ENCODE measurements around the gene CREG2. TPM values are rescaled to one million over a fixed set of nuclear protein-coding genes. Genes with fewer than 3 reads are reported as not detected.

Gene CREG2
- total RNA-seq, 1 donor from 2014 or later: 23.6 TPM

DNA sequence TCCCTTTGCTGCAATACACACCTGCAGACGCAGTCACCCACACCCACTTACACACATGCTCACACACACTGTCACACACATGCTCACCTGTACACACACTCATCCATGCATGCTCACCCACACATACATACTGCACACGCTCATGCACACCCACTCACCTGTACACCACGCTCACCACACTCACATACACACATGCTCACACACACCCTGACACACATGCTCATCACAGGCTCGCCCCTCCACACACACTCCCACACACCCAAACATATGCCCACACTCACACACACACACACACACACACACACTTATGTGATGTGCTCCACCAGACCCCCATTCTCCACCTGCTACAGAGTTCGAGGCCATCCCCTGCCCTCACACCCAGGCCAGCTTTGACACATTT is 22.8 kb upstream of the CREG2 start:
- Mint-ChIP-seq H3K36me3 (ENCODE audit: low read depth, unreplicated experiment) (peaks cover 4% of the 10 kb centered on the region), H3K4me1 (ENCODE audit: unreplicated experiment) (peaks cover 26% of the 10 kb centered on the region), H3K27me3 (ENCODE audit: unreplicated experiment) (peaks cover 12% of the 10 kb centered on the region), H3K9me3 (ENCODE audit: unreplicated experiment) (no peaks in the 10 kb centered on the region), H3K27ac (ENCODE audit: unreplicated experiment) (peak overlapping the region; percentile 95), H3K4me3 (ENCODE audit: unreplicated experiment) (no peak overlapping the region)
- TF ChIP-seq, protein P1, sequence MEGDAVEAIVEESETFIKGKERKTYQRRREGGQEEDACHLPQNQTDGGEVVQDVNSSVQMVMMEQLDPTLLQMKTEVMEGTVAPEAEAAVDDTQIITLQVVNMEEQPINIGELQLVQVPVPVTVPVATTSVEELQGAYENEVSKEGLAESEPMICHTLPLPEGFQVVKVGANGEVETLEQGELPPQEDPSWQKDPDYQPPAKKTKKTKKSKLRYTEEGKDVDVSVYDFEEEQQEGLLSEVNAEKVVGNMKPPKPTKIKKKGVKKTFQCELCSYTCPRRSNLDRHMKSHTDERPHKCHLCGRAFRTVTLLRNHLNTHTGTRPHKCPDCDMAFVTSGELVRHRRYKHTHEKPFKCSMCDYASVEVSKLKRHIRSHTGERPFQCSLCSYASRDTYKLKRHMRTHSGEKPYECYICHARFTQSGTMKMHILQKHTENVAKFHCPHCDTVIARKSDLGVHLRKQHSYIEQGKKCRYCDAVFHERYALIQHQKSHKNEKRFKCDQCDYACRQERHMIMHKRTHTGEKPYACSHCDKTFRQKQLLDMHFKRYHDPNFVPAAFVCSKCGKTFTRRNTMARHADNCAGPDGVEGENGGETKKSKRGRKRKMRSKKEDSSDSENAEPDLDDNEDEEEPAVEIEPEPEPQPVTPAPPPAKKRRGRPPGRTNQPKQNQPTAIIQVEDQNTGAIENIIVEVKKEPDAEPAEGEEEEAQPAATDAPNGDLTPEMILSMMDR (IDR thresholded peaks at IDR 0.05; ENCODE audit: unreplicated experiment): no peak
- DNase-seq (ENCODE audit: low spot score): no peak

DNA sequence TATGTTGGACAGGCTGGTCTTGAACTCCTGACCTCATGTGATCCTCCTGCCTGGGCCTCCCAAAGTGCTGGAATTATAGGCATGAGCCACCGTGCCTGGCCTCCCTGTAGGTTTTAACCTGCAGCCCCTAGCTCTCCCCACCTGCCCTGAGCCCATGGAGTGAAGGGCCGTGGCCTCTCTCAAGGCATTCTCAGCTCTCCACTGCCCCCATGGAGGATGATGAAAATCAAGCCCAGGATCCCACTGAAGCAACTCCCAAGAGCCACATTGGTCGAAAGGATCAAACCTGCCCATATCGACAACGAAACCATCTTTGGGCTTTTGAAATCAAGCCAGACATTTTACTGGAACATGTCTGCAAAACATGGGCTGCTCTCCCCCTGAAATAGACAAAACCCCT is 22.4 kb upstream of the CREG2 start:
- peaks cover 12% of the 10 kb centered on the region for H3K27me3 Mint-ChIP-seq (ENCODE audit: unreplicated experiment)
- H3K9me3 Mint-ChIP-seq (ENCODE audit: unreplicated experiment): no peaks in the 10 kb centered on the region
- H3K4me1 Mint-ChIP-seq (ENCODE audit: unreplicated experiment): peaks cover 26% of the 10 kb centered on the region
- TF ChIP-seq, protein P1 (IDR thresholded peaks at IDR 0.05; ENCODE audit: unreplicated experiment): no peak
- H3K4me3 Mint-ChIP-seq (ENCODE audit: unreplicated experiment): no peak overlapping the region
- DNase-seq (ENCODE audit: low spot score): no peak
- H3K36me3 Mint-ChIP-seq (ENCODE audit: low read depth, unreplicated experiment): peaks cover 4% of the 10 kb centered on the region
- H3K27ac Mint-ChIP-seq (ENCODE audit: unreplicated experiment): peak overlapping the region; percentile 95

DNA sequence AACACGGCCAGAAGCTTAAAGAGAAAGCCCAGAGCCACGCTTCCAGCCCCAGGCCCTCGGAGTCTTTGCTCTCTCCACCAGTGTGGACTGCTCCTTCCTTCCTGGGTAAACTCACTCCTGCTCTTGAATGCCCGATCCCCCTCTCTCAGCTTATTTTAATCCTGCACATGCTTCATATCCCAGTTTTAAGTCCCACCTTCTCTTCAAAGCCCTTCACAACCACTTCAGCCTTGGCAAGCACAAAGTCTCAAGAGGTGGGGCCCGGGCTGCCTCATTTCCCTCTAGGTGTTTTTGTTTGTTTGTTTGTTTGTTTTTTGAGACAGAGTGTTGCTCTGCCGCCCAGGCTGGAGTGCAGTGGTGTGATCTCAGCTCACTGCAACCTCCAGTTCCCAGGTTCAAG is 21.6 kb upstream of the CREG2 start:
- Mint-ChIP-seq H3K4me1 (ENCODE audit: unreplicated experiment) (peaks cover 28% of the 10 kb centered on the region), H3K4me3 (ENCODE audit: unreplicated experiment) (no peak overlapping the region), H3K36me3 (ENCODE audit: low read depth, unreplicated experiment) (peaks cover 4% of the 10 kb centered on the region), H3K9me3 (ENCODE audit: unreplicated experiment) (no peaks in the 10 kb centered on the region), H3K27ac (ENCODE audit: unreplicated experiment) (no peak overlapping the region), H3K27me3 (ENCODE audit: unreplicated experiment) (peaks cover 12% of the 10 kb centered on the region)
- no peak for DNase-seq (ENCODE audit: low spot score)
- TF ChIP-seq, protein P1 (IDR thresholded peaks at IDR 0.05; ENCODE audit: unreplicated experiment): no peak

DNA sequence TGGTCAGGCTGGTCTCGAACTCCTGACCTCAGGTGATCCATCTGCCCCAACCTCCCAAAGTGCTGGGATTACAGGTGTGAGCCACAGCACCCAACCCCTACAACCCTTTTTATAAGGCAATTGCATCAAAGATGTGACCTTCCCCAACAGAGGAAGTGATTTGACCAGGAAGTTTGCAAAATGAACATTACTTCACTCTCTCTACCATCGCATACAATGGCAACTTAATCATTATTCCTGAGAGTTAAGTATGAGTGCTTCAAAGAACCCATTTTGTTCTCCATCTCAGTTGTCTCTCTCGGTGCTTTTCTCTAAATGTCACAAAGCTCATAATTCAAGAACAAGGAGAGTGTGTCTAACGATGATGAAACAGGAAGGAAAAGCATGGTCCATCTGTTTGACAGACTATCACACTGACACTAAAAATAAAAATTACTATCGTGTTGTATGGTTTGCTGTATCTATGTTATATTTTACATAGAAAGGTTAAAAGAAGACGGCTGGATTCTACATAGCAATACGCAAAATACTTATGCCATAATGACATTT is 18.1 kb upstream of the CREG2 start:
- H3K4me3 Mint-ChIP-seq (ENCODE audit: unreplicated experiment): no peak overlapping the region
- peaks cover 7% of the 10 kb centered on the region for H3K27me3 Mint-ChIP-seq (ENCODE audit: unreplicated experiment)
- TF ChIP-seq, protein P1 (IDR thresholded peaks at IDR 0.05; ENCODE audit: unreplicated experiment): no peak
- H3K27ac Mint-ChIP-seq (ENCODE audit: unreplicated experiment): no peak overlapping the region
- H3K9me3 Mint-ChIP-seq (ENCODE audit: unreplicated experiment): no peaks in the 10 kb centered on the region
- no peak for DNase-seq (ENCODE audit: low spot score)
- H3K36me3 Mint-ChIP-seq (ENCODE audit: low read depth, unreplicated experiment): no peaks in the 10 kb centered on the region
- peaks cover 21% of the 10 kb centered on the region for H3K4me1 Mint-ChIP-seq (ENCODE audit: unreplicated experiment)

DNA sequence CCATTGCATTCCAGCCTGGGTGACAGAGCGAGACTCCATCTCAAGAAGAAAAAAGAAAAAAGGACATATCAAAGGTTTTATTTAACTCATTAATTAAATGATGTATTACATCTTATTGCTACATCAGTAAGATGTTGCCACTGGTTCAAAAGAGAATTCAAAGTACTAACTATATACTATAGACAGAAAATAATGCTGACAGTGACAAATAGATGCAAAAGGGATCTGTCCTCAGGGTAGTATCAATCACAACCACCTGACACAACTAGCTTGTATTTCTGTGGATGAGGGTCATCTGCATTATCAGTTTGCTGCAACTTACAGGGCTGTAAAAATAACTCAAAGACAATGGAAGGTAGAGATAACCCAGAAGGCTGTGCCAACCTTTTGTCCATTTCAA is 16.4 kb upstream of the CREG2 start:
- H3K9me3 Mint-ChIP-seq (ENCODE audit: unreplicated experiment): no peaks in the 10 kb centered on the region
- H3K36me3 Mint-ChIP-seq (ENCODE audit: low read depth, unreplicated experiment): no peaks in the 10 kb centered on the region
- H3K4me3 Mint-ChIP-seq (ENCODE audit: unreplicated experiment): no peak overlapping the region

More for the DNA sequence above, 16.4 kb upstream of the CREG2 start:
- no peak overlapping the region for H3K27ac Mint-ChIP-seq (ENCODE audit: unreplicated experiment)
- H3K4me1 Mint-ChIP-seq (ENCODE audit: unreplicated experiment): peaks cover 14% of the 10 kb centered on the region
- TF ChIP-seq, protein P1 (IDR thresholded peaks at IDR 0.05; ENCODE audit: unreplicated experiment): no peak
- peaks cover 3% of the 10 kb centered on the region for H3K27me3 Mint-ChIP-seq (ENCODE audit: unreplicated experiment)
- no peak for DNase-seq (ENCODE audit: low spot score)
